GM18858 (cell line): ENCODE measurements around the gene LIPC.

Experiments
- ATAC-seq: cut with Tn5 transposase; IDR thresholded peaks from one replicate; pipeline ENCODE4 v1.9.1; 2021; ENCODE audit not compliant: unreplicated experiment

LIPC gene

DNA sequence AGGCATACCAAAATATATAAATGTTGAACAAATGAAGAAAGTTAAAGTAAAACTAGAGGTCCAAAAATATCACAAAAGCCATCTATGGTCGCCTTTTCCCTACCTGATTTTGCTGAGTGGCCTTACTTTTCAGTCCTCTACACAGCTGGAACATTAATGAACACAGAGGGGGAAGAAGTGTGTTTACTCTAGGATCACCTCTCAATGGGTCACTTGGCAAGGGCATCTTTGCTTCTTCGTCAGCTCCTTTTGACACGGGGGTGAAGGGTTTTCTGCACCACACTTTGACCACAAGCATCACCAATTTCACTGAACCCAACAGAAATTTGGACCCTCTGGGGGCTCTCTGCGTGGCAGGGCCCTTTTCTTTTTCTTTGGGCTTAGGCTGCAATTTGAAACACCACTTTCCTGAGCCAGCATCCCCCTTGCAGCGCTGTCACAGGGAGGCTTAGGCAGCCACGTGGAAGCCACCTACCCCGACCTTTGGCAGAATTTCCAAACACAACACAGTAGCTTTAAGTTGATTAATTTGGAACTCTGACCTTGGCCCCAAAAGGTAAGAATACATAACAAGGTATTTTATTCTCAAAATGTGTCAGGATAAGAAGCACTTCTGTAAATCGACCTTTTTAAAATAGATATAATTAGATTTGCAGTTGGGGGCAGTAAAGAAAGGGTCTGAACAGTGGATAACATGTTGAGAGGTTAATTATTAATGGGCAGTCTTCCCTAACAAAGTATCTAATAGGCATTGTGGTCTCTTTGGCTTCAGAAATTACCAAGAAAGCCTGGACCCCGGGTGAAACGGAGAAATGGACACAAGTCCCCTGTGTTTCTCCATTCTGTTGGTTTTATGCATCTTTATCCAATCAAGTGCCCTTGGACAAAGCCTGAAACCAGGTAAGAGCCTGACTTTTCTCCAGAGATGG is at the start of gene LIPC:
Gene LIPC (plus strand): TSS at position 771 of the 929 bp plus-strand sequence. CDS start 42 bp downstream, at position 813.
- no peak for ATAC-seq

- ATAC-seq, result no peak
These were observed 47.9 kb upstream of the LIPC start for GRCh38 chr15:58383876-58384275.

DNA sequence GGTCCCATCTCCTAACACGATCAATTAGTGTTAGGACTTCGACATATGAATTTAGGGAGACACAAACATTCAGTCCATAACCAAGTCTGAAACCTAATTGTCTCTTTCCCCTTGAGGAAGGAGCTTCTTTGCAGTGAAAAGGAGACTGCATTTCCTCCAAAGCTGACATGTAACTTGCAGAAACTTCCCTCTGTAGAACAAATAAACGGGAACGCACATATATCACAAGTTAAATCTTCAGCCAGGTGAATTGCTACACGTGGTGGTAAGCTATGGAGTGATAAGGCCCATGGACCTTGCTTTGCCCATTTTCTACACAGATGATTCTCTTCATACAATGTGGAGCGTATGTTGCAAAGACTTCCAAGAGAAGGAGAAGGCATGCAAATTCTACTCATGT is 47.1 kb upstream of the LIPC start:
- ATAC-seq, result no peak

DNA sequence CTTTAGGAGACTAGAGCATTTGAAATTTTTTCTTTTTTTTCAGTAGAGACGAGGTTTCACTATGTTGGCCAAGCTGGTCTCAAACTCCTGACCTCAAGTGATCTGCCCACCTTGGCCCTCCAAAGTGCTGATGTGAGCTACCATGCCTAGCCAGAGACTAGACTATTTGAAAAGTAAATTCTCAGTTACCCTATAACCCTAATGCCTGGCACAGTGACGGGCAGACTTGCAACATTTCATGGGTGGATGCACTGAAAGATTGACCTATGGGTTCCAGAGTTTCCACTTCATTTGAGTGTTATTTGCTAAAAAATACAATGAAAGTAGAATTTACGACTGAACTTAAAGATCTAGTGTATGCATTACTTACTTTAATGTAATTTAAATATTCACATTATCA is 45.7 kb upstream of the LIPC start:
- no peak for ATAC-seq

DNA sequence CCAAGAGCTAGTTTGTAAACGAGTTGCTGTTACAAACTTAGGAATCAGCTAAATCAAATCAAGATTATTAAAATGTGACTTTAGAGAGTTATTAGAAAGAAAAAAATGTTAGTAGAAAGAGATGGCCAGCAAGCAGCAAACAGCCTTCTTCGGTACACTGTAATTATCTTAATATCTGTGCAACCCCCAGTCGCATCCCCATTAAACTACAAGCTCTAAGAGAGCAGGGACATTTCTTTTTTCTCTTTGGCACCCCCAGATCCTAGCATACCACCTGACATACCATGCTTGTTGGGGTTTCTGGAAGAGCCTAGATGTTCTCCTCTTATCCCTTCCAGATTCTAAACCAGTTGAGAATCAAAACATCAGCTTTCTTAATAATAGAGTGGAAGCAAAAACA is 45.1 kb upstream of the LIPC start:
- no peak for ATAC-seq

DNA sequence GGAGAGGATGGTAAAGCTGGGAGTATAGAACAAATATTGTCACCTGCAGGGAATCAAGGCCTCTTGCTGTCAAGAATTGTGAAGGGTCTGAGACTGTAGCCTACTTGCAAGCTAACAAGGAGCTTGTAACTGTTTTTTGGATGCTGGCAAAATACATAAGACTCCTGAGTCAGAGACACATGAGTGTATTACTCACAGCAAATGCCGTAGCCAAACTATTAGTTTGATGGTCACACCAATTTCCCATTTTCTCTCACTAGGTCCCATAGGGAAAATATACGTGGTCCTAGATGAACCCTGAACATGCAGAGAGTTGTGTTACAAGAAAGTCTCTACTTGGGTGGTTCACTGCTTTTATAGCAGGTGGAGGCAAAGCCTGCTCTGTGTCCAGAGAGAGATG is 44.7 kb upstream of the LIPC start:
- ATAC-seq, result no peak

DNA sequence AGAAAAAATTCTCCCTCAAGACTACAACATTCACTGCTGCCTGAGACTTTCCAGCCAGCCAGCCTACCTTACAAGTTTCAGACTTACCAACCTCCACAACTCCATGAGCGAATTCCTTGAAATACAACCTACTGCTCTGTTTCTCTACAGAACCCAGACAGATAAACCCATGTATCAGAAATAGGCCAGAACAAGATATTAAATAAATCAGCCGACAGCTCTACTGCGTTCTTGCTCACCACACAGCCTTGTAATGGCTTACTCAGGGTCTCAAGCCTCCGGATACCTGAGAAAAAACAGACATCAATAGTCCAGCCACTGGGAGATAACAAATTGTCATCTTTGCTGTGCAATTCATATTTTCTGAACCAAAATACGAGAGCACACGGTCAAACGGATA is 43.6 kb upstream of the LIPC start:
- ATAC-seq, result no peak

DNA sequence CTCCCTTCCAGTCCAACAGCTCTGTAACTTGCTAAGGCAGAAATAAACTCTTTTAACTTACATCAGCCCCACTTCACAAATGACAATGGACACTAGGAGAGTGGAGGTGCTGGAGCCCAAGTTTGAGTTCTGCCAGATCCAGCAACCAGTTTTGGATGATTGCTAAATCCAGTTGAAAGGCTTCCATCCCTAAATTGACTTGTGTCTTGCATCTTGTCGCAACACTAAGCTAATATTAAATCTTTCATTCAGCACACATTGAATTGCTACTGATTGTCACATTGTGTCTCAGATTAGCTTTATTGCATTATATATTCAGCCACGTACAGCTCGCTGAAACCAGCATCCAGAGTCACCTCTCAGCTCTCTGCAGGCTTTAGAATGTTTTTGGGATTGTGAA is 41.7 kb upstream of the LIPC start:
- ATAC-seq, result no peak

DNA sequence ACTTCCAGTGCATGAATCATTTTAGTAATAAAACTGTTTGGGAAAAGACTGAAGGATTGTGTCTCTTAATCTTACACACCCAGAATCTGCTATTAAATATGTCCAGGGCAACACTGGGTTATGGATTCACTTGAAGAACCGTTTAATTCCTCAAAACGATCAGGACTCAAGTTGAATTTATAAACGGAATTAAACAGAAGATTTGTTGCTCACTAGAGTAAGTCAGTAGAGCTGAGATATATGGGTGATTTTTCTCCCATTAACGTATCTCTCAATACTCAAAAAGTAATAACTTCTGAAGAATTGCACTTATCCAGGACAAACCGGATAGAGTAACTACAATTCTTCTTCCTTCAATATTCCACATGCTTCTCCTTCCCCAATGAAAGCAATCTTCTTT is 41.1 kb upstream of the LIPC start:
- no peak for ATAC-seq

- ATAC-seq, result no peak
These were observed 40.7 kb upstream of the LIPC start for GRCh38 chr15:58391088-58391487.

GRCh38 chr15:58392141-58392540 is 39.6 kb upstream of the LIPC start:
- no peak for ATAC-seq

- no peak for ATAC-seq
These were observed 39.1 kb upstream of the LIPC start for GRCh38 chr15:58392611-58393161.

DNA sequence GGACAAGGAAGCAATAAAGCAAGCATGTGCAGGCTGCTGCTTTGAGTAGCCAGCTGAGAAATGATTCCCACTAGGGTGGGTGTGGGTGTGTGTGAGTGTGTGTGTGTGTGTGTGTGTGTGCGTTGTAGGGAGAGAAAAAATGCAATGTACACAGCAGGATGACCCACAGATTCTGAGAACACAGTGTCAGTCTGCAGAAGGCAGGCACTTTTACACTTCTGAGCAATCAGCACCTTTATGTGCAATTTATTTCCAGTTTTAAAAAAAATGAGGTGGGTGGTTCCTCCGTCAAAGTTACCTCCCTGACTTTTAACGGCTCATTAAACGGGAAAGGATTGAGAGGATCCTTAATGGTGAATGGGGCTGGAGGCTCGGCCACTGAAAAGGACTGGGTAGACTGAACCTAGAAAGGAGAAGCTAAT is 38.5 kb upstream of the LIPC start:
- ATAC-seq, result no peak

- ATAC-seq, result no peak
These were observed 35.6 kb upstream of the LIPC start for GRCh38 chr15:58396181-58396580.

- no peak for ATAC-seq
These were observed 33.7 kb upstream of the LIPC start for GRCh38 chr15:58398071-58398470.

GRCh38 chr15:58398643-58399042 is 33.1 kb upstream of the LIPC start:
- ATAC-seq, result no peak

GRCh38 chr15:58399739-58400138 is 32.1 kb upstream of the LIPC start:
- no peak for ATAC-seq

DNA sequence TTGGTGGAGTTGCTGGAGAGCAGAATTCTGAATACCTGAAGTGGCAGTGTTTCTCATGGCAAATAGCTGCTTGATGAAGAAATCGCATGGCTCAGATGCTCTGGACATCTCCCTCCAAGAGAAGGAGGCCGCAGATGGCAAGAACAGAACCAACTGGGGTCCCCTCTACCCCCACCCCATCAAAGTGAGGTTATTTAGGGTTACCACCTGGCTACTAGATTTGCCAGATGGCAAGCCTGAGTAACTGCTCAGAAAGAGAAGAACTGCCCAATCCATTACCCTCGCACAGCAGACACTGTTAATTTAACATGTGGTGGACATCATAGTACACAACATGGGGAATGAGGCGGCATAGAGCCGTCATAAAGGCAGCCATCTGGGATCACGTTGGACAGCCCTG is 30.5 kb upstream of the LIPC start:
- no peak for ATAC-seq

GRCh38 chr15:58401991-58402649 is 29.7 kb upstream of the LIPC start:
- ATAC-seq, result no peak

DNA sequence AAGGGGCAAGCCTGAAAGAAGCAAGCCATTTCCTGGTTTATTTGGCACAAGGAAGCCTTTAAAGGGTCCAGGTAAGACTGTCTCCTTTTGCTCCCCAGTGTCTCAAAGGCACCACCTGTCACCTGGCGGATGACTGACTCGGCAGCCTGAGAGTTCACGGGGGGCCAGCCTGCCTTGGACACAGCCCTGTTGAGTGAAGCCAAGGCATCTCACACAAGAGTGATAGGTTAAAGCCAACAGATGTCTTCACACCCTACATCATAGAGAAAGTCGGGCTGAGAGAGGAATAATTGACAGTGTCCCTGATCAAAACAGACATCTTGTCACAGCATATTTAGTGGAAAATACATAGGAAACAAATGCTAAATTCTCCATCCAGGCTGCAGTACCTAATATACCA is 28.2 kb upstream of the LIPC start:
- no peak for ATAC-seq

GRCh38 chr15:58404020-58404419 is 27.8 kb upstream of the LIPC start:
- ATAC-seq, result no peak

GRCh38 chr15:58404722-58405121 is 27.1 kb upstream of the LIPC start:
- ATAC-seq, result no peak
